OCI-LY1 (cell line): Measurements from ENCODE around the gene POU3F2.

Experiments used
- H2AFZ ChIP-seq: fragments of 200-600 bp; sonication (generic), shearing (Covaris generic); 2 replicates; pipeline ENCODE4 v1.6.0; 2014; ENCODE audit warnings: antibody characterized with exemption, mild to moderate bottlenecking, low read length
- H3F3A ChIP-seq: fragments of 200-600 bp; sonication (generic), shearing (Covaris generic); 2 replicates; pipeline ENCODE4 v1.6.0; 2014; ENCODE audit warnings: mild to moderate bottlenecking, antibody characterized with exemption, low read length, moderate library complexity; ENCODE audit not compliant: insufficient read depth
- H3K27ac ChIP-seq: fragments of 200-600 bp; sonication (generic); 2 replicates; pipeline ENCODE4 v1.5.1; 2014; ENCODE audit warnings: low read length, mixed run types, mild to moderate bottlenecking, low read depth; ENCODE audit not compliant: poor library complexity, severe bottlenecking
- H3K27me3 ChIP-seq: fragments of 200-600 bp; sonication (generic); 2 replicates; pipeline ENCODE4 v1.6.0; 2014; ENCODE audit warnings: antibody characterized with exemption, mild to moderate bottlenecking, low read length, moderate library complexity; ENCODE audit not compliant: insufficient read depth
- H3K36me3 ChIP-seq: fragments of 200-600 bp; sonication (generic); 2 replicates; pipeline ENCODE4 v1.6.1; 2014; ENCODE audit warnings: mild to moderate bottlenecking, antibody characterized with exemption, low read length, moderate library complexity, mixed read lengths; ENCODE audit not compliant: insufficient read depth
- H3K4me1 ChIP-seq: fragments of 200-600 bp; sonication (generic); 2 replicates; pipeline ENCODE4 v1.5.1; 2014; ENCODE audit warnings: mild to moderate bottlenecking, low read length, moderate library complexity; ENCODE audit not compliant: insufficient read depth, severe bottlenecking
- H3K4me2 ChIP-seq: fragments of 200-600 bp; sonication (generic), shearing (Covaris generic); 2 replicates; pipeline ENCODE4 v1.6.1; 2014; ENCODE audit warnings: low read length
- H3K4me3 ChIP-seq: fragments of 200-600 bp; sonication (generic); 2 replicates; pipeline ENCODE4 v1.5.1; 2014; ENCODE audit warnings: low read length, low read depth, mild to moderate bottlenecking, mixed read lengths; ENCODE audit not compliant: poor library complexity, severe bottlenecking
- H3K79me2 ChIP-seq: fragments of 200-600 bp; shearing (Covaris generic); 2 replicates; pipeline ENCODE4 v1.6.1; 2016; ENCODE audit warnings: mixed run types, low read length, mixed read lengths; ENCODE audit not compliant: insufficient read depth
- H3K9ac ChIP-seq: fragments of 200-600 bp; sonication (generic), shearing (Covaris generic); 2 replicates; pipeline ENCODE4 v1.6.1; 2014; ENCODE audit warnings: mild to moderate bottlenecking, low read length, mixed read lengths
- H3K9me2 ChIP-seq: fragments of 200-600 bp; sonication (generic), shearing (Covaris generic); 2 replicates; pipeline ENCODE4 v1.6.1; 2014; ENCODE audit warnings: low read depth, mild to moderate bottlenecking, low read length, mixed read lengths
- H3K9me3 ChIP-seq: fragments of 200-600 bp; shearing (Covaris generic); 2 replicates; pipeline ENCODE4 v1.6.1; 2014; ENCODE audit warnings: low read length, mixed read lengths
- H4K20me1 ChIP-seq: fragments of 200-600 bp; sonication (generic), shearing (Covaris generic); 2 replicates; pipeline ENCODE4 v1.6.0; 2016; ENCODE audit warnings: mild to moderate bottlenecking, low read length; ENCODE audit not compliant: insufficient read depth
- EZH2 ChIP-seq: fragments of 200-600 bp; sonication (generic), shearing (Covaris generic); IDR thresholded peaks from 2 replicates; pipeline ENCODE4 v1.8.0; 2017; ENCODE audit warnings: borderline replicate concordance, mixed run types, mild to moderate bottlenecking, antibody characterized with exemption, low read length, moderate library complexity, mixed read lengths
- TF ChIP-seq, protein P1 (sequence below): fragments of 200-600 bp; sonication (generic), shearing (Covaris generic); IDR thresholded peaks from 2 replicates; pipeline ENCODE4 v1.5.1; 2017; ENCODE audit warnings: mild to moderate bottlenecking, antibody characterized with exemption, low read length, moderate library complexity, mixed read lengths

The POU3F2 gene

GRCh38 chr6:98833057-98833306 is 1.4 kb upstream of the POU3F2 start:
- Histone ChIP-seq H3K9me2 (no peaks in the 10 kb centered on the region), H4K20me1 (no peaks in the 10 kb centered on the region), H3K36me3 (no peaks in the 10 kb centered on the region), H3K9ac (no peak overlapping the region), H3K9me3 (no peaks in the 10 kb centered on the region), H3K4me1 (no peaks in the 10 kb centered on the region), H2AFZ (no peak overlapping the region), H3F3A (no peaks in the 10 kb centered on the region), H3K4me2 (no peak overlapping the region), H3K79me2 (no peaks in the 10 kb centered on the region), H3K27ac (no peak overlapping the region), H3K4me3 (no peak overlapping the region), H3K27me3 (no peaks in the 10 kb centered on the region)
- TF ChIP-seq, protein P1, sequence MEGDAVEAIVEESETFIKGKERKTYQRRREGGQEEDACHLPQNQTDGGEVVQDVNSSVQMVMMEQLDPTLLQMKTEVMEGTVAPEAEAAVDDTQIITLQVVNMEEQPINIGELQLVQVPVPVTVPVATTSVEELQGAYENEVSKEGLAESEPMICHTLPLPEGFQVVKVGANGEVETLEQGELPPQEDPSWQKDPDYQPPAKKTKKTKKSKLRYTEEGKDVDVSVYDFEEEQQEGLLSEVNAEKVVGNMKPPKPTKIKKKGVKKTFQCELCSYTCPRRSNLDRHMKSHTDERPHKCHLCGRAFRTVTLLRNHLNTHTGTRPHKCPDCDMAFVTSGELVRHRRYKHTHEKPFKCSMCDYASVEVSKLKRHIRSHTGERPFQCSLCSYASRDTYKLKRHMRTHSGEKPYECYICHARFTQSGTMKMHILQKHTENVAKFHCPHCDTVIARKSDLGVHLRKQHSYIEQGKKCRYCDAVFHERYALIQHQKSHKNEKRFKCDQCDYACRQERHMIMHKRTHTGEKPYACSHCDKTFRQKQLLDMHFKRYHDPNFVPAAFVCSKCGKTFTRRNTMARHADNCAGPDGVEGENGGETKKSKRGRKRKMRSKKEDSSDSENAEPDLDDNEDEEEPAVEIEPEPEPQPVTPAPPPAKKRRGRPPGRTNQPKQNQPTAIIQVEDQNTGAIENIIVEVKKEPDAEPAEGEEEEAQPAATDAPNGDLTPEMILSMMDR: no peak
- no peak for TF ChIP-seq EZH2

DNA sequence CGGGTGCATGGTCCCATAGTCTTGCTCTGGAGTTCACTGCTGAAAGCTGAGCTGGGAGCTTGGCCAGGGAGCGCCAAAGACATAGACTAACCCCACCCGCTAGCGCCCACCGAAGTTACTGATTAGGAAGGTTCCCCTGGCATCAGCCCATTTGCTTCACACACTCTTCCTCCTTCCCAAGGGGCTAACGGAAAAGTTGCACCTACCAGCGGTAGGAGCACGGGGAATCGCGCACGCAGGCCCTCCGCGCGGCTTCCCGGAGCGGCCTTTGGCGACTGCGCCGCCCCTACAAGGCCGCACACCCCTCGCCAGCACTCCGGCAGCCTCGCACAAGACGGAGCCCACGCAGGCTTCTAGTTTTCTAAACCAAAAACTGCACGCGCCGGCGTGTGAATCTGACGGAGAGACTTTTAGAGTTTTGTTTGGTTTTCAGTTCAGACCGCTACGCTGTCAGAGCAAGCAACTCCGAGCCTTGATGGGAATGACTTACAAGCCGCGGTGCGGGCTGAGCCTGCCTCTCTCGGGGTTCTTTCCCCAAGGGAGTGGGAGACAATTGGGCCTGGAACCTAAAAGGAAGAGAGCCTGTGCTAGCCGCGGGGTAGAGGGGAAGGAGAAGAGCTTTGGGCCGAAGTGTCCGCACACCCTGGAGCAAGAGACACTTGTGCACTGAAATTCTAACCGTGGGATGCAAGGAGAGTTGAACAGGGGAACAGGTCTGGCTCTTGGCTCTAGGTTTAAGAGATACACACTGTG is 891 bp upstream of the POU3F2 start:
- Histone ChIP-seq H3K9ac (no peak overlapping the region; the same call in 1 of the 2 replicates), H3K4me1 (no peaks in the 10 kb centered on the region), H3K36me3 (no peaks in the 10 kb centered on the region), H4K20me1 (no peaks in the 10 kb centered on the region), H3K79me2 (no peaks in the 10 kb centered on the region), H3K4me2 (peak overlapping the region; percentile 74), H2AFZ (no peak overlapping the region), H3K27ac (no peak overlapping the region), H3K9me2 (no peaks in the 10 kb centered on the region), H3K9me3 (no peaks in the 10 kb centered on the region), H3F3A (no peaks in the 10 kb centered on the region), H3K27me3 (no peaks in the 10 kb centered on the region), H3K4me3 (peak overlapping the region; percentile 58)
- no peak for TF ChIP-seq EZH2
- TF ChIP-seq, protein P1: no peak

DNA sequence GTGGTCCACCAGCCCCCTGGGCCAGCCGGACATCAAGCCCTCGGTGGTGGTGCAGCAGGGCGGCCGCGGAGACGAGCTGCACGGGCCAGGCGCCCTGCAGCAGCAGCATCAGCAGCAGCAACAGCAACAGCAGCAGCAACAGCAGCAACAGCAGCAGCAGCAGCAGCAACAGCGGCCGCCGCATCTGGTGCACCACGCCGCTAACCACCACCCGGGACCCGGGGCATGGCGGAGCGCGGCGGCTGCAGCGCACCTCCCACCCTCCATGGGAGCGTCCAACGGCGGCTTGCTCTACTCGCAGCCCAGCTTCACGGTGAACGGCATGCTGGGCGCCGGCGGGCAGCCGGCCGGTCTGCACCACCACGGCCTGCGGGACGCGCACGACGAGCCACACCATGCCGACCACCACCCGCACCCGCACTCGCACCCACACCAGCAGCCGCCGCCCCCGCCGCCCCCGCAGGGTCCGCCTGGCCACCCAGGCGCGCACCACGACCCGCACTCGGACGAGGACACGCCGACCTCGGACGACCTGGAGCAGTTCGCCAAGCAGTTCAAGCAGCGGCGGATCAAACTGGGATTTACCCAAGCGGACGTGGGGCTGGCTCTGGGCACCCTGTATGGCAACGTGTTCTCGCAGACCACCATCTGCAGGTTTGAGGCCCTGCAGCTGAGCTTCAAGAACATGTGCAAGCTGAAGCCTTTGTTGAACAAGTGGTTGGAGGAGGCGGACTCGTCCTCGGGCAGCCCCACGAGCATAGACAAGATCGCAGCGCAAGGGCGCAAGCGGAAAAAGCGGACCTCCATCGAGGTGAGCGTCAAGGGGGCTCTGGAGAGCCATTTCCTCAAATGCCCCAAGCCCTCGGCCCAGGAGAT is 1.0 kb downstream of the POU3F2 start:
- Histone ChIP-seq H3K4me2 (no peak overlapping the region), H3K27ac (no peak overlapping the region), H3K4me1 (no peaks in the 10 kb centered on the region), H4K20me1 (no peaks in the 10 kb centered on the region), H3K36me3 (no peaks in the 10 kb centered on the region), H3K4me3 (peak overlapping the region; percentile 16), H3K9me3 (no peaks in the 10 kb centered on the region), H3K9me2 (no peaks in the 10 kb centered on the region), H3K9ac (no peak overlapping the region), H3K27me3 (no peaks in the 10 kb centered on the region), H3F3A (no peaks in the 10 kb centered on the region), H2AFZ (no peak overlapping the region), H3K79me2 (no peaks in the 10 kb centered on the region)
- TF ChIP-seq, protein P1: no peak
